B cell (primary cell): Measurements from ENCODE around the gene BUB1B.

ENCODE experiments used
- CTCF ChIP-seq: fragments of 200-600 bp; IDR thresholded peaks from one replicate; pipeline ENCODE4 v1.8.0; 2022; ENCODE audit warnings: antibody characterized with exemption, mild to moderate bottlenecking
- EZH2 ChIP-seq: IDR thresholded peaks from 2 replicates; pipeline ENCODE4 v1.6.1; 2012; ENCODE audit warnings: borderline replicate concordance, low read depth, mild to moderate bottlenecking, moderate library complexity, low read length; ENCODE audit not compliant: insufficient read depth, poor library complexity, severe bottlenecking

- TF ChIP-seq CTCF (no peak), EZH2 (no peak)
Observed at GRCh38 chr15:40146037-40146436, 14.8 kb upstream of the BUB1B start.
